Omental fat pad (tissue), 4 donors: ENCODE results near the gene GLRX5. TPM values are rescaled to one million over a fixed set of nuclear protein-coding genes. Genes with fewer than 3 reads are reported as not detected.
"Not testable (repeated sequence)": the region's sequence is repeated elsewhere in the genome, so short reads cannot be mapped to it uniquely, and the experiment has no call there.

ENCODE experiments used
- ATAC-seq: fragments of 150-250 bp; one replicate; pipeline ENCODE4 v1.9.1; 2016; ENCODE audit warnings: mild to moderate bottlenecking, moderate library complexity; ENCODE audit not compliant: low FRiP score
- DNase-seq: peaks from one replicate; pipeline ENCODE4 v3.0.0-alpha.2; 2019; ENCODE audit warnings: low spot score
- total RNA-seq, 4 donors: library from RNA; depleted of rRNA; stranded (reverse); fragments of >200 nt; gene quantifications; one replicate each; pipeline ENCODE4 v1.1.0, GENCODE V29; 2016
- TF ChIP-seq, protein P1 (sequence below), 3 donors: fragments of 450-650 bp; IDR thresholded peaks; one replicate each; pipeline ENCODE4 v1.5.1; 2016 to 2017; ENCODE audit warnings: antibody characterized with exemption in 3 of 3, mild to moderate bottlenecking in 3 of 3, moderate library complexity in 2 of 3

Gene GLRX5
- total RNA-seq, 4 donors from 2014 or later = 25.5 to 36.8 (median 27.2) TPM

DNA sequence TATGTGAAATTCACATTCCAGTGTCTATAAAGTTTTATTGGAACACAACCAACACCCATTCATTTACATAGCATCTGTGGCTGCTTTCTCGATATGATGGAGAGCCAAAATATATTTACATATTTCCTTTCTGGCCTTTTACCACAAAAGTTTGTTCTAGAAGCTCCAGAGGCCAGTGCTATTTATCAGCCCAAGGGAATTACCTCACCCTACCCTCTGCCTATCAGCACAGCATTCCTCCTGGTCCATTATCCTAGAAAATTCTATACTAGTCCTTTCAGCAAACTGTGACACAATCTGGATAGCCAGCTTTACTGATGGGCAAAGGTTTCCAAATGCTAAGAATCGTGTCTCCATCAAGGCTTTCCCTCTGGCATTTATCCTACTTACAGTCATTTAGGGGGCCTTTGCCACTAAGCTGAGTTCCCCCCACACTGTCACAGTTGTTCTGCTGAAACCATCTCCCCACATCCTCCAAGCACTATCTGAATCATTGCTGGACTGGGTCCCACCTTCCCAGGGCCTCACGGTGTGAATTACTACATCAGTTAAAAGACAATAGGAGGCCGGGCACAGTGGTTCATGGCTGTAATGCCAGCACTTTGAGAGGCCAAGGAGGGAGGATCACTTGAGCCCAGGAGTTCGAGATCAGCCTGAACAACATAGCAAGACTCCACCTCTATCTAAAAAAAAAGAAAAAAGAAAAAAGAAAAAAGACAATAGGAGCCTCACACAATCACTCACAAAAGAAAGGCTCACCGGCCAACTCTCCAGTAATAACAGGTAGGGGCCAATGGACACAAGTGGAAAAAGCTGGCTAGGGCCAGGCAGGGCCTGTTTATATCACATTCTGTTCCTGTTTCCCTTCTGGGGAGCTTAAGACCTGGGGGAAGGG is 30.5 kb upstream of the GLRX5 start:
- DNase-seq = no peak
- TF ChIP-seq, protein P1, sequence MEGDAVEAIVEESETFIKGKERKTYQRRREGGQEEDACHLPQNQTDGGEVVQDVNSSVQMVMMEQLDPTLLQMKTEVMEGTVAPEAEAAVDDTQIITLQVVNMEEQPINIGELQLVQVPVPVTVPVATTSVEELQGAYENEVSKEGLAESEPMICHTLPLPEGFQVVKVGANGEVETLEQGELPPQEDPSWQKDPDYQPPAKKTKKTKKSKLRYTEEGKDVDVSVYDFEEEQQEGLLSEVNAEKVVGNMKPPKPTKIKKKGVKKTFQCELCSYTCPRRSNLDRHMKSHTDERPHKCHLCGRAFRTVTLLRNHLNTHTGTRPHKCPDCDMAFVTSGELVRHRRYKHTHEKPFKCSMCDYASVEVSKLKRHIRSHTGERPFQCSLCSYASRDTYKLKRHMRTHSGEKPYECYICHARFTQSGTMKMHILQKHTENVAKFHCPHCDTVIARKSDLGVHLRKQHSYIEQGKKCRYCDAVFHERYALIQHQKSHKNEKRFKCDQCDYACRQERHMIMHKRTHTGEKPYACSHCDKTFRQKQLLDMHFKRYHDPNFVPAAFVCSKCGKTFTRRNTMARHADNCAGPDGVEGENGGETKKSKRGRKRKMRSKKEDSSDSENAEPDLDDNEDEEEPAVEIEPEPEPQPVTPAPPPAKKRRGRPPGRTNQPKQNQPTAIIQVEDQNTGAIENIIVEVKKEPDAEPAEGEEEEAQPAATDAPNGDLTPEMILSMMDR (IDR thresholded peaks at IDR 0.05) = no peak
- ATAC-seq = no peak

GRCh38 chr14:95505030-95505589 is 29.7 kb upstream of the GLRX5 start:
- TF ChIP-seq, protein P1 (IDR thresholded peaks at IDR 0.05) = no peak
- ATAC-seq (no peak), DNase-seq (no peak)

DNA sequence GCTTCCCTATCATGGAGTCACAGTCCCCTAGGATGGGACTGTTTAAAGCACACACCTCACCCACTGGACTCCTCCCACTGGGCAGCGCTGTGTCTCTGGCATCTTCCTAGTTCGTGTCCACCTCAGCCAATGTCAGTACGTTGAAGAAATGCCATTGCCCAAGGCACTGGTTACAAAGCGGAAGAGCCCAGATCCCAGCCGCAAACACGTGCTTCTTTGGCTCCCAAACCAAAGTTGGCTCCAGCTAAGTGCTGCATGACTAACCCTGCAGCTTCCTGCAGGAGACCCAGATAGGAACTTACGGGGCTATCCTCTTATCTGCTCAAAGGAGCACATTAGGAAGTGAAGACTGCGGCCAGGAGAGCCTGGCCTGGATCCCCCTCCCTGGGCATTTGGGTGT is 27.7 kb upstream of the GLRX5 start:
- TF ChIP-seq, protein P1 (IDR thresholded peaks at IDR 0.05) = no peak
- DNase-seq = no peak
- ATAC-seq = peak; percentile 86

- TF ChIP-seq, protein P1 (IDR thresholded peaks at IDR 0.05) = no peak
- ATAC-seq (peak; percentile 72), DNase-seq (no peak)
Measured at GRCh38 chr14:95507701-95508103, 27.1 kb upstream of the GLRX5 start.

GRCh38 chr14:95508377-95508776 is 26.5 kb upstream of the GLRX5 start:
- DNase-seq (no peak), ATAC-seq (no peak)
- TF ChIP-seq, protein P1 (IDR thresholded peaks at IDR 0.05) = no peak

- no peak for ATAC-seq
- DNase-seq = no peak
- TF ChIP-seq, protein P1 (IDR thresholded peaks at IDR 0.05) = no peak
Measured at GRCh38 chr14:95509495-95509894, 25.4 kb upstream of the GLRX5 start.

DNA sequence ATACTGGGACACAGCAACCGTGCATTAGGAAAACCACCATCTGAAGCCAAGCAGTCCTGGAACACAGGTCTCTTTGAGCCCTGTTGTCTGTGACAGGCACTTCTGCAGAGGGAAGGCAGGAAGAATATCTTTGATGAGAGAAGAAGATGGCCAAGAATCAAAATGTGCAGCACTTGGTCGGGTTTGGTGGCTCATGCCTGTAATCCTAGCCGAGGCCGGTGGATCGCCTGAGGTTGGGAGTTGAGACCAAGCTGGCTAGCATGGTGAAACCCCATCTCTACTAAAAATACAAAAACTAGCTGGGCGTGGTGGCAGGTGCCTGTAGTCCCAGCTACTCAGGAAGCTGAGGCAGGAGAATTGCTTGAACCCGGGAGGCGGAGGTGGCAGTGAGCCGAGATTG is 24.5 kb upstream of the GLRX5 start:
- ATAC-seq = not testable (repeated sequence)

More for the DNA sequence above, 24.5 kb upstream of the GLRX5 start:
- not testable (repeated sequence) for DNase-seq
